ENCODE data around the gene CHAC1. TPM values are rescaled to one million over a fixed set of nuclear protein-coding genes. Genes with fewer than 3 reads are reported as not detected.

The CHAC1 gene
- total RNA-seq, 1 donor from 2014 or later = 77.6 TPM

DNA sequence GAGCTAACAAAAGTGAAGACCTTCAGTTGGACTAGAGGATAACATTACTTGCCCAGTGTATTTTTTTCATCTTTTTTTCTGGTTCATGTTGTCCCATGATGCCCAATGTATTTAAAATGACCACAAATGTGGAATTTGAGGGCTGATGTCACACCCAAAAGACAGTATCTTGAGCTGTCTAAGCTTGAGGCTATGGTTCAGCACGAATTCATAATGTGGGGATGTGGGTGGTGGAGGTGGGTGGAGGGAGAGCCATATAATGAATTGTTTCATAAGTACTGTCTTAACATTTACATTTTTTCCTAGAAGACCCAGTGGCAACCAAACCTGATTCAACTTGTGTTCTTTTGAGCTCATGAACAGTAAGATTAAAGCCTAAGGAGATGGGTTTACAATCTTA, 37.5 kb downstream of the CHAC1 start:
- no peaks in the 10 kb centered on the region for H3K27me3 Mint-ChIP-seq (ENCODE audit: low read depth)
- DNase-seq (ENCODE audit: low spot score) = no peak
- no peak overlapping the region for H3K27ac Mint-ChIP-seq (ENCODE audit: unreplicated experiment)
- H3K36me3 Mint-ChIP-seq (ENCODE audit: low read depth) = peaks cover 28% of the 10 kb centered on the region
- no peaks in the 10 kb centered on the region for H3K9me3 Mint-ChIP-seq (ENCODE audit: low read depth)
- TF ChIP-seq CTCF (IDR thresholded peaks at IDR 0.05) = no peak
- H3K4me1 Mint-ChIP-seq (ENCODE audit: low read depth) = peaks cover 41% of the 10 kb centered on the region
- no peak overlapping the region for H3K4me3 Mint-ChIP-seq (ENCODE audit: unreplicated experiment)

DNA sequence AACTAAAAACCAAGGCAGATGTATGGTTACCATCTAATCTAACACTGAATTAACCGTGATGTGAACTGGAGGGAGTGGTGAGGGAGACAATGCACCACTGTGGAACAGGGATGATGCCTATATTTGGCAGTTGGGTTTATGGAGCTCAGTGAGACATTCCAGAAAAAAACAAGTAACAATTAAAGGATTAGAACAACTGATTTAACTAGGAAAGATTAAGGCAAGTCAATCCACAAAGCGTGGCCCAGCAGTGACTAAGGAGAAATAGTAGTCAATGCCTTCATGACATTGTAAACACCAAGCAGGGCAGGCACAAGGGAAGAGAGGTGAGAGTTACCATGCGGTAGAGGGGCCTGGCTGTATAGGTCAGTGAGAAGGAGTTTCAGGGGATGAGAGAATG, 38.1 kb downstream of the CHAC1 start:
- H3K27ac Mint-ChIP-seq (ENCODE audit: unreplicated experiment) = no peak overlapping the region
- TF ChIP-seq CTCF (IDR thresholded peaks at IDR 0.05) = no peak
- no peaks in the 10 kb centered on the region for H3K9me3 Mint-ChIP-seq (ENCODE audit: low read depth)
- H3K27me3 Mint-ChIP-seq (ENCODE audit: low read depth) = no peaks in the 10 kb centered on the region
- H3K4me1 Mint-ChIP-seq (ENCODE audit: low read depth) = peaks cover 36% of the 10 kb centered on the region
- DNase-seq (ENCODE audit: low spot score) = no peak
- peaks cover 30% of the 10 kb centered on the region for H3K36me3 Mint-ChIP-seq (ENCODE audit: low read depth)
- H3K4me3 Mint-ChIP-seq (ENCODE audit: unreplicated experiment) = no peak overlapping the region

- Mint-ChIP-seq H3K4me1 (ENCODE audit: low read depth) (peaks cover 31% of the 10 kb centered on the region), H3K4me3 (ENCODE audit: unreplicated experiment) (no peak overlapping the region), H3K27me3 (ENCODE audit: low read depth) (no peaks in the 10 kb centered on the region), H3K36me3 (ENCODE audit: low read depth) (peaks cover 28% of the 10 kb centered on the region), H3K9me3 (ENCODE audit: low read depth) (no peaks in the 10 kb centered on the region), H3K27ac (ENCODE audit: unreplicated experiment) (peak overlapping the region; percentile 70)
- no peak for DNase-seq (ENCODE audit: low spot score)
- no peak for TF ChIP-seq CTCF (IDR thresholded peaks at IDR 0.05)
These were observed 39.0 kb downstream of the CHAC1 start for GRCh38 chr15:40992241-40992741.

DNA sequence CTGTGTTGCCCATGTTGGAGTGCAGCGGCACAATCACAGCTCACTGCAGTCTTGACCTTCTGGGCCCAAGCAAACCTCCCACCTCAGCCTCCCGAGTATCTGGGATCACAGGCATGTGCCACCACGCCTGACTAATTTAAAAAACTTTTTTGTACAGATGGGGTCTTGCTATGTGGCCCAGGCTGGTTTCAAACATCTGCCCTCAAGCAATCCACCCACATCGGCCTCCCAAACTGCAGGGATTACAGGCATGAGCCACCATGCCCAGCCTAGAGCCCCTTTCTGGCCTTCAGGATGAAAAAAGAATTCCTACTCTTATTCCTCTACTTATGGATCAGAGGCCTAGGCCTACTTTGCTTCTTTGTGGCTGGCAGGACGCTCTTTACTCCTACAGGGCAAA, 39.6 kb downstream of the CHAC1 start:
- no peak for DNase-seq (ENCODE audit: low spot score)
- H3K4me1 Mint-ChIP-seq (ENCODE audit: low read depth) = peaks cover 31% of the 10 kb centered on the region
- H3K27ac Mint-ChIP-seq (ENCODE audit: unreplicated experiment) = peak overlapping the region; percentile 52
- no peak for TF ChIP-seq CTCF (IDR thresholded peaks at IDR 0.05)
- no peaks in the 10 kb centered on the region for H3K27me3 Mint-ChIP-seq (ENCODE audit: low read depth)
- H3K9me3 Mint-ChIP-seq (ENCODE audit: low read depth) = no peaks in the 10 kb centered on the region
- H3K36me3 Mint-ChIP-seq (ENCODE audit: low read depth) = peaks cover 24% of the 10 kb centered on the region
- H3K4me3 Mint-ChIP-seq (ENCODE audit: unreplicated experiment) = no peak overlapping the region

GRCh38 chr15:40995656-40996055, 42.4 kb downstream of the CHAC1 start:
- Mint-ChIP-seq H3K9me3 (ENCODE audit: low read depth) (no peaks in the 10 kb centered on the region), H3K27me3 (ENCODE audit: low read depth) (no peaks in the 10 kb centered on the region), H3K36me3 (ENCODE audit: low read depth) (peaks cover 28% of the 10 kb centered on the region), H3K27ac (ENCODE audit: unreplicated experiment) (no peak overlapping the region), H3K4me1 (ENCODE audit: low read depth) (peaks cover 19% of the 10 kb centered on the region), H3K4me3 (ENCODE audit: unreplicated experiment) (no peak overlapping the region)
- no peak for TF ChIP-seq CTCF (IDR thresholded peaks at IDR 0.05)
- DNase-seq (ENCODE audit: low spot score) = no peak
